WTC11 (cell line): ENCODE measurements around the gene CAB39. TPM values are rescaled to one million over a fixed set of nuclear protein-coding genes. Genes with fewer than 3 reads are reported as not detected.
A peak's percentile ranks its signal among the peaks of the same experiment; 100 is the strongest.

Experiments
- ATAC-seq: fragments of 200-7000 bp; cut with Tn5 transposase; 2 replicates; pipeline ENCODE4 v1.10.0; 2021; ENCODE audit warnings: mild to moderate bottlenecking, moderate library complexity
- Bru-seq: library from RNA; stranded (reverse); fragments of 400-500 nt; gene quantifications from one replicate; lab custom pipeline; 2021; lab: Mats Ljungman, UMichigan
- CTCF ChIA-PET: fragments of 300-600 bp; sonication (Branson Sonifier 250); formaldehyde crosslinking; loops from one replicate; lab custom pipeline; 2021; ENCODE audit warnings: antibody characterized with exemption; lab: Charles Lee
- POLR2A ChIA-PET: fragments of 350-600 bp; sonication (Branson Sonifier 250); formaldehyde crosslinking; loops from one replicate; lab custom pipeline; 2021; ENCODE audit warnings: antibody characterized with exemption; lab: Charles Lee
- DNase-seq: peaks from one replicate; pipeline ENCODE4 v3.0.0; 2021; ENCODE audit warnings: low spot score
- H3K27ac Mint-ChIP-seq: 2 replicates; pipeline ENCODE4 v1.8.0; 2021; ENCODE audit warnings: mixed read lengths
- H3K27me3 Mint-ChIP-seq: 2 replicates; pipeline ENCODE4 v1.8.0; 2021; ENCODE audit warnings: low read depth, mild to moderate bottlenecking, moderate library complexity, mixed read lengths
- H3K36me3 Mint-ChIP-seq: 2 replicates; pipeline ENCODE4 v1.8.0; 2021; ENCODE audit warnings: mixed read lengths
- H3K4me1 Mint-ChIP-seq: 2 replicates; pipeline ENCODE4 v1.8.0; 2022; ENCODE audit warnings: mixed read lengths
- H3K4me3 Mint-ChIP-seq: 2 replicates; pipeline ENCODE4 v1.8.0; 2021; ENCODE audit warnings: mild to moderate bottlenecking, moderate library complexity, mixed read lengths
- H3K9me3 Mint-ChIP-seq: 2 replicates; pipeline ENCODE4 v1.8.0; 2021; ENCODE audit warnings: mixed read lengths
- ATF1 ChIP-seq: sonication (generic); formaldehyde crosslinking; IDR thresholded peaks from 2 replicates; pipeline ENCODE4 v1.8.1; 2023; ENCODE audit warnings: mild to moderate bottlenecking, moderate library complexity, missing genetic modification reagents
- ATF2 ChIP-seq: sonication (generic); formaldehyde crosslinking; IDR thresholded peaks from 2 replicates; pipeline ENCODE4 v1.8.1; 2022; ENCODE audit warnings: low read depth, missing genetic modification reagents, borderline replicate concordance
- GABPB1 ChIP-seq: sonication (generic); formaldehyde crosslinking; IDR thresholded peaks from 2 replicates; pipeline ENCODE4 v1.8.1; 2023; ENCODE audit warnings: mild to moderate bottlenecking, missing genetic modification reagents
- GTF2I ChIP-seq: fragments of 250-450 bp; sonication (Bioruptor Pico); conservative IDR thresholded peaks from 2 replicates; pipeline ENCODE4 v1.4.0; 2021; ENCODE audit warnings: mild to moderate bottlenecking
- IRF2 ChIP-seq: sonication (generic); formaldehyde crosslinking; IDR thresholded peaks from 2 replicates; pipeline ENCODE4 v1.8.0; 2022; ENCODE audit warnings: low read depth, missing genetic modification reagents, borderline replicate concordance
- JAZF1 ChIP-seq: fragments of 250-450 bp; sonication (Bioruptor Pico); IDR thresholded peaks from 2 replicates; pipeline ENCODE4 v1.9.0; 2021; ENCODE audit warnings: moderate library complexity, mild to moderate bottlenecking, inconsistent platforms
- JUN ChIP-seq: sonication (generic); formaldehyde crosslinking; IDR thresholded peaks from 2 replicates; pipeline ENCODE4 v1.8.0; 2023; ENCODE audit warnings: mild to moderate bottlenecking, missing genetic modification reagents
- KAT7 ChIP-seq: sonication (generic); formaldehyde crosslinking; IDR thresholded peaks from 2 replicates; pipeline ENCODE4 v1.8.1; 2023; ENCODE audit warnings: missing genetic modification reagents, mild to moderate bottlenecking, borderline replicate concordance
- MAX ChIP-seq: sonication (generic); formaldehyde crosslinking; IDR thresholded peaks from 2 replicates; pipeline ENCODE4 v1.8.0; 2022; ENCODE audit warnings: mild to moderate bottlenecking, missing genetic modification reagents
- NFATC4 ChIP-seq: fragments of 250-450 bp; sonication (Bioruptor Pico); IDR thresholded peaks from 2 replicates; pipeline ENCODE4 v1.9.0; 2021; ENCODE audit warnings: mild to moderate bottlenecking
- PRDM15 ChIP-seq: sonication (generic); formaldehyde crosslinking; IDR thresholded peaks from 2 replicates; pipeline ENCODE4 v1.8.0; 2022; ENCODE audit warnings: missing genetic modification reagents
- RORB ChIP-seq: fragments of 250-450 bp; sonication (Bioruptor Pico); IDR thresholded peaks from 2 replicates; pipeline ENCODE4 v1.9.0; 2021; ENCODE audit warnings: mild to moderate bottlenecking
- TCF7 ChIP-seq: sonication (generic); formaldehyde crosslinking; IDR thresholded peaks from 2 replicates; pipeline ENCODE4 v1.8.0; 2022; ENCODE audit warnings: mild to moderate bottlenecking, low read depth, missing genetic modification reagents, moderate library complexity
- TEAD4 ChIP-seq: sonication (generic); formaldehyde crosslinking; IDR thresholded peaks from 2 replicates; pipeline ENCODE4 v1.8.0; 2022; ENCODE audit warnings: mild to moderate bottlenecking, missing genetic modification reagents
- USF1 ChIP-seq: sonication (generic); formaldehyde crosslinking; IDR thresholded peaks from 2 replicates; pipeline ENCODE4 v1.8.0; 2022; ENCODE audit warnings: mild to moderate bottlenecking, missing genetic modification reagents
- ZNF121 ChIP-seq: sonication (generic); formaldehyde crosslinking; IDR thresholded peaks from 2 replicates; pipeline ENCODE4 v1.8.0; 2023; ENCODE audit warnings: missing genetic modification reagents
- ZNF219 ChIP-seq: sonication (generic); formaldehyde crosslinking; IDR thresholded peaks from 2 replicates; pipeline ENCODE4 v1.8.0; 2023; ENCODE audit warnings: missing genetic modification reagents, mild to moderate bottlenecking, borderline replicate concordance
- ZNF317 ChIP-seq: sonication (generic); formaldehyde crosslinking; IDR thresholded peaks from 2 replicates; pipeline ENCODE4 v1.8.1; 2023; ENCODE audit warnings: low read depth, mild to moderate bottlenecking, moderate library complexity, missing genetic modification reagents, borderline replicate concordance
- ZNF512 ChIP-seq: sonication (generic); formaldehyde crosslinking; IDR thresholded peaks from 2 replicates; pipeline ENCODE4 v1.8.1; 2022; ENCODE audit warnings: missing genetic modification reagents, borderline replicate concordance
- ZNF671 ChIP-seq: fragments of 250-450 bp; sonication (Bioruptor Pico); IDR thresholded peaks from 2 replicates; pipeline ENCODE4 v1.8.0; 2021; ENCODE audit warnings: mild to moderate bottlenecking
- long read RNA-seq, 3 experiments: library from RNA in 1 of 3; library from capped mRNA in 1 of 3; library from polyadenylated mRNA in 1 of 3; unstranded in 2 of 3; stranded (forward) in 1 of 3; transcript quantifications; one replicate each; pipeline ENCODE4 v2.0.0, GENCODE V29; 2021
- total RNA-seq: library from RNA; stranded (reverse); gene quantifications from 3 replicates; pipeline ENCODE4 v1.2.3, GENCODE V29; 2021
- TF ChIP-seq, protein P1 (sequence below): sonication (generic); formaldehyde crosslinking; IDR thresholded peaks from 2 replicates; pipeline ENCODE4 v1.8.0; 2022; ENCODE audit warnings: mild to moderate bottlenecking, missing genetic modification reagents
- TF ChIP-seq, protein P2 (sequence below): sonication (generic); formaldehyde crosslinking; IDR thresholded peaks from 2 replicates; pipeline ENCODE4 v1.8.1; 2023; ENCODE audit warnings: mild to moderate bottlenecking, missing genetic modification reagents, moderate library complexity
- TF ChIP-seq, protein P3 (sequence below): fragments of 250-450 bp; sonication (Bioruptor Pico); IDR thresholded peaks from 2 replicates; pipeline ENCODE4 v1.8.0; 2021; ENCODE audit warnings: mild to moderate bottlenecking

CAB39 gene
- 35.6 to 38.9 TPM (median 36.9 TPM) in 3 replicates for total RNA-seq
- Bru-seq, nascent RNA = percentile 81 among the genes with signal in this experiment
- long read RNA-seq, experiment 1, transcript CAB39-201 (9 exons, 3,826 nt) = major isoform, 237 of 285 reads
- long read RNA-seq, experiment 1, partial matches to known transcripts = 20 of 285 reads
- long read RNA-seq, experiment 1, other reads (novel, unspliced or antisense) = 28 of 285 reads
- long read RNA-seq, experiment 2, transcript CAB39-201 (9 exons, 3,826 nt) = major isoform, 33 of 60 reads
- long read RNA-seq, experiment 2, partial matches to known transcripts = 2 of 60 reads
- long read RNA-seq, experiment 2, other reads (novel, unspliced or antisense) = 25 of 60 reads
- long read RNA-seq, experiment 3, partial matches to known transcripts = 0 of 2 reads
- long read RNA-seq, experiment 3, other reads (novel, unspliced or antisense) = 2 of 2 reads

GRCh38 chr2:230712443-230713330, at the start of gene CAB39:
Gene CAB39 (plus strand): TSS chr2:230712842. CDS start chr2:230760002, 47,160 bp downstream.
- Mint-ChIP-seq H3K27me3 (no peaks in the 10 kb centered on the region), H3K36me3 (peaks cover 5% of the 10 kb centered on the region; the same call in 1 of the 2 replicates), H3K4me1 (peaks cover 29% of the 10 kb centered on the region), H3K27ac (peak within 1 kb of the TSS; percentile 93), H3K9me3 (no peaks in the 10 kb centered on the region), H3K4me3 (peak within 1 kb of the TSS; percentile 96)
- DNase-seq = peak; percentile 85
- POLR2A ChIA-PET = no interaction called here
- ATAC-seq = peak; percentile 89
- CTCF ChIA-PET = interaction anchor here (0.6 to 2.2 kb wide), 6 partner anchors 9 to 85 kb away, joined by 3 to 5 read pairs (median 5); no protein-coding TSS in a partner anchor
- 0 out of 2 replicates have a peak, but pooled peaks have one; percentile 43 for TF ChIP-seq ATF1
- no peak for TF ChIP-seq TCF7
- TF ChIP-seq, protein P1, sequence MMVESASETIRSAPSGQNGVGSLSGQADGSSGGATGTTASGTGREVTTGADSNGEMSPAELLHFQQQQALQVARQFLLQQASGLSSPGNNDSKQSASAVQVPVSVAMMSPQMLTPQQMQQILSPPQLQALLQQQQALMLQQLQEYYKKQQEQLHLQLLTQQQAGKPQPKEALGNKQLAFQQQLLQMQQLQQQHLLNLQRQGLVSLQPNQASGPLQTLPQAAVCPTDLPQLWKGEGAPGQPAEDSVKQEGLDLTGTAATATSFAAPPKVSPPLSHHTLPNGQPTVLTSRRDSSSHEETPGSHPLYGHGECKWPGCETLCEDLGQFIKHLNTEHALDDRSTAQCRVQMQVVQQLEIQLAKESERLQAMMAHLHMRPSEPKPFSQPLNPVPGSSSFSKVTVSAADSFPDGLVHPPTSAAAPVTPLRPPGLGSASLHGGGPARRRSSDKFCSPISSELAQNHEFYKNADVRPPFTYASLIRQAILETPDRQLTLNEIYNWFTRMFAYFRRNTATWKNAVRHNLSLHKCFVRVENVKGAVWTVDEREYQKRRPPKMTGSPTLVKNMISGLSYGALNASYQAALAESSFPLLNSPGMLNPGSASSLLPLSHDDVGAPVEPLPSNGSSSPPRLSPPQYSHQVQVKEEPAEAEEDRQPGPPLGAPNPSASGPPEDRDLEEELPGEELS = no peak
- TF ChIP-seq GTF2I (CRISPR knock-in tag) = no peak
- no peak for TF ChIP-seq ZNF671 (CRISPR knock-in tag)
- TF ChIP-seq ZNF121 (CRISPR knock-in tag) = no peak
- TF ChIP-seq PRDM15 (CRISPR knock-in tag) = no peak
- no peak for TF ChIP-seq ZNF317 (CRISPR knock-in tag)
- no peak for TF ChIP-seq IRF2
- no peak for TF ChIP-seq JUN (CRISPR knock-in tag)
- no peak for TF ChIP-seq ATF2 (CRISPR knock-in tag)
- TF ChIP-seq, protein P2, sequence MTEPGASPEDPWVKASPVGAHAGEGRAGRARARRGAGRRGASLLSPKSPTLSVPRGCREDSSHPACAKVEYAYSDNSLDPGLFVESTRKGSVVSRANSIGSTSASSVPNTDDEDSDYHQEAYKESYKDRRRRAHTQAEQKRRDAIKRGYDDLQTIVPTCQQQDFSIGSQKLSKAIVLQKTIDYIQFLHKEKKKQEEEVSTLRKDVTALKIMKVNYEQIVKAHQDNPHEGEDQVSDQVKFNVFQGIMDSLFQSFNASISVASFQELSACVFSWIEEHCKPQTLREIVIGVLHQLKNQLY (CRISPR knock-in tag) = no peak
- TF ChIP-seq, protein P3, sequence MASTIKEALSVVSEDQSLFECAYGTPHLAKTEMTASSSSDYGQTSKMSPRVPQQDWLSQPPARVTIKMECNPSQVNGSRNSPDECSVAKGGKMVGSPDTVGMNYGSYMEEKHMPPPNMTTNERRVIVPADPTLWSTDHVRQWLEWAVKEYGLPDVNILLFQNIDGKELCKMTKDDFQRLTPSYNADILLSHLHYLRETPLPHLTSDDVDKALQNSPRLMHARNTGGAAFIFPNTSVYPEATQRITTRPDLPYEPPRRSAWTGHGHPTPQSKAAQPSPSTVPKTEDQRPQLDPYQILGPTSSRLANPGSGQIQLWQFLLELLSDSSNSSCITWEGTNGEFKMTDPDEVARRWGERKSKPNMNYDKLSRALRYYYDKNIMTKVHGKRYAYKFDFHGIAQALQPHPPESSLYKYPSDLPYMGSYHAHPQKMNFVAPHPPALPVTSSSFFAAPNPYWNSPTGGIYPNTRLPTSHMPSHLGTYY (CRISPR knock-in tag) = no peak
- no peak for TF ChIP-seq TEAD4 (CRISPR knock-in tag)
- TF ChIP-seq RORB (CRISPR knock-in tag) = no peak
- TF ChIP-seq KAT7 (CRISPR knock-in tag) = no peak; the same call in 1 of the 2 replicates
- no peak; the same call in 1 of the 2 replicates for TF ChIP-seq MAX
- no peak for TF ChIP-seq ZNF512 (CRISPR knock-in tag)
- peak; percentile 73 for TF ChIP-seq GABPB1 (CRISPR knock-in tag)
- no peak for TF ChIP-seq USF1 (CRISPR knock-in tag)
- no peak for TF ChIP-seq ZNF219 (CRISPR knock-in tag)
- no peak for TF ChIP-seq JAZF1 (CRISPR knock-in tag)
- TF ChIP-seq NFATC4 (CRISPR knock-in tag) = no peak
